NCI-H146 treated with DMSO at 0.1 percent for 48 hours (cell line): ENCODE data around the gene ARMH2.
"Not testable (repeated sequence)": the region's sequence is repeated elsewhere in the genome, so short reads cannot be mapped to it uniquely, and the experiment has no call there.

Experiments used
- DNase-seq: peaks from one replicate; lab custom pipeline; 2025; ENCODE audit not compliant: unreplicated experiment; lab: John Stamatoyannopoulos, UW

The ARMH2 gene

GRCh38 chr6:24765968-24766367 is 32.7 kb downstream of the ARMH2 start:
- not testable (repeated sequence) for DNase-seq

GRCh38 chr6:24764833-24765828 is 33.6 kb downstream of the ARMH2 start:
- not testable (repeated sequence) for DNase-seq

- DNase-seq = no peak
Observed at GRCh38 chr6:24763578-24763977, 35.1 kb downstream of the ARMH2 start.

- no peak for DNase-seq
Observed at GRCh38 chr6:24761851-24762250, 36.9 kb downstream of the ARMH2 start.

GRCh38 chr6:24761193-24761835 is 37.4 kb downstream of the ARMH2 start:
- peak; percentile 23 for DNase-seq

DNA sequence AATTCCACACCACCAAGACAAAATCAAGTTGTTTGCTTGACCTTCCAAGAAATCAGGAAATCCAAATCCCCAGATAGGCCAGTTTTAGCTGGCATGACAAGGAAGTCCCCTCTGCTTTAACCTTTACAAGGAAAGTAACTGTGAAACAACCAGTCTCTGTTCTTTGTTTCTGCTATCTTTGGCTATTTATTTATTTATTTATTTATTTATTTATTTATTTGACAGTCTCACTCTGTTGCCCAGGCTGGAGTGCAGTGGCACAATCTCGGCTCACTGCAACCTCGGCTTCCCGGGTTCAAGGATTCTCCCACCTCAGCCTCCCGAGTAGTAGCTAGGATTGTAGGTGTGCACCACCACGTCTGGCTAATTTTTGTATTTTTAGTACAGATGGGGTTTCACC is 38.5 kb downstream of the ARMH2 start:
- no peak for DNase-seq

GRCh38 chr6:24759718-24760117 is 39.0 kb downstream of the ARMH2 start:
- no peak for DNase-seq

GRCh38 chr6:24757611-24758010 is 41.1 kb downstream of the ARMH2 start:
- DNase-seq = no peak

DNA sequence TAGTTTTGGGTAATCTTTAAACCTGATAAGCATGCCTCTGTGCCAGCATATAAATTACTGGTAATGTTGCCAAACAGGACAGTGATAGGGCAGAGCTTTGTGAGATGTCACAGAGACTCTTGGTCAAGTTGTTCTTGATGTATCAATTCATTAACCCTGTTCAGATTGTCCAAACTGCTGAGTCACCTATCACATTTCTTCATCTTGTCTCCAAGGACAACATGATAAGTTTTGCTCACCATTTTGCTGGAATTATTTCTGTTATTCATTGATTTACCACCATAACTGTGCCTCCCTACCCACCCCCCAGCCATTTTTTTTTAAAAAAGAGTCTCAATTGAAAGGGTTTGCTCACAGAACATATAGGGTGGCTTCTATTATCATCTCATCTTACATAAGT is 43.4 kb downstream of the ARMH2 start:
- no peak for DNase-seq

DNA sequence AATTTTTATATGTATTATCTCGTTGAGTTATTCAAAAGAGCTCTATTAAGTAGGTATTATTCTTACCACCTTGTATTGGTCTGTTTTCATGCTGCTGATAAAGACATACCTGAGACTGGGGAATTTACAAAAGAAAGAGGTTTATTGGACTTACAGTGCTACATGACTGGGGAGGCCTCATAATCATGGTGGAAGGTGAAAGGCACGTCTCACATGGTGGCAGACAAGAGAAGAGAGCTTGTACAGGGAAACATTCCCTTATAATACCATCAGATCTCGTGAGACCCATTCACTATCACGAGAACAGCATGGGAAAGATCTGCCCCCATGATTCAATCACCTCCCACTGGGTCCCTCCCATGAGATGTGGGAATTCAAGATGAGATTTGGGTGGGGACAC is 44.3 kb downstream of the ARMH2 start:
- DNase-seq = not testable (repeated sequence)

DNA sequence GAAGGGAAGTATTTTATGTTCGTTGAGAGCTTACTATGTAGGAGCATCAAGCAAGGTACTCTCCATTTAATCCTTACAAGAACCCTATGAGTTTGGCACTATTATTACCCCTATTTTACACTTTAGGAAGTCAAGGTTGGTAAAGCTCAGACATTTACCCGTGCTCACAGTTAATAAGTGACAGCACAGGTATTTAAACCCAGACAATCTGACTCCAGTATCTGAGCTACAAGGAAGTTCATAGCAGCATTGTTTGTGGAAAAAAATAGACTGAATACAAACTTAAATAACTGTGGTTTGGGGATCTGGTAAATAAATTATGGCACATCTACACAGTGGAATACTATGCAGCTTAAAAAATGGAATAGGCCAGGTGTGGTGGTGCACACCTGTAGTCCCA is 45.2 kb downstream of the ARMH2 start:
- no peak for DNase-seq

DNA sequence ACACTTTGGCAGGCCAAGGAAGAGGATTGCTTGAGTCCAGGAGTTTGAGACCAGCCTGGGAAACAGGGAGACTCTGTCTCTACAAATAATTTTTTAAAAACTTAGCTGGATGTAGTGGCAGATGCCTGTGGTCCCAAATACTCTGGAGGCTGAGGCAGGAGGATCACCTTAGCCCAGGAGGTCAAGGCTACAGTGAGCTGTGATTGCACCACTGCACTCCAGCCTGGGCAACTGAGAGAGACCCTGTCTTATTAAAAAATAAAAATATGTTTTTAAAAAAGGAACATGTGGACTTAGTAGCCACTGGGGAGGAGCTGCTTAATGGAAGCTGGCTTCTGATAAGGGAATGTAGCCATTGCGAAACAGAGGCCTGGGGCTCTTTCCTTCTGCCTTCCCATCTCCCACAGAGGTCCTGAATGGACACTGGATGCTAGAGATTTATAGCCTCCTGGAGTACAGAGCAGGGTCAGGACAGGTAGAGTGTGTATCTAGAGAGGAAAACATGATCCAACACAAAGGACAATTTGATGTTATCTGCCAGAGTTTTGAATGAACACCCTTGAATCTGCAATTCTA is 45.7 kb downstream of the ARMH2 start:
- no peak for DNase-seq

- no peak for DNase-seq
Observed at GRCh38 chr6:24752503-24752902, 46.2 kb downstream of the ARMH2 start.

DNA sequence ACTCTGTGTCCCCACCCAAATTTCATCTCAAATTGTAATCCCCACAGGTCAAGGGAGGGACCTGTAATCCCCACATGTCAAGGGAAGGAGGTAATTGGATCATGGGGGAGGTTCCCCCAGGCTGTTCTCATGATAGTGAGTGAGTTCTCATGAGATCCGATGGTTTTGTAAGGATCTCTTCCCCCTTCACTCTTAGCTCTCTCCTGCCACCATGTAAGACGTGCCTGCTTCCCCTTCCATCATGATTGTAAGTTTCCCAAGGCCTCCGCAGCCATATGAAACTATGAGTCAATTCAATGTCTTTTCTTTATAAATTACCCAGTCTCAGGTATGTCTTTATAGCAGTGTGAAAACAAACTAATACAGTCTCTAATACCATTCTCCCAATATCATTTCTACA is 47.8 kb downstream of the ARMH2 start:
- DNase-seq = not testable (repeated sequence)

DNA sequence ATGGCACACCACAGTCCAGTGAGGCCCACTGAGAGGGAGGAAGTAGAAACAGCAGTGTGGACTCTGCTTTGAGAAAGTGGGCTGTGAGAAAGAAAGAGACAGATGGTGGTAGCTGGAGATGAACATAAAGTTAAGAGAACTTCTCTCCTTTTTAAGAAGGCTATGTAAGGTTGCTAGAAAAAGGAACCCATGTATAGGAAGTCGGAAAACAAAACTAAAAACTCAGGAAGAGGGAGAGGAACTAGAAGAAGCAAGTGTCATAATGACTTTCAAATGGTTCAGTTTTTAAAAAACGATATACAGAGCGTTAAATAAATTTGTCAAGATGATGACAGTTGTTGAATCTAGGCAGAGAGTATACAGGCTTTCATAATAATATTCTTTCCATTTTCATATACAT is 49.4 kb downstream of the ARMH2 start:
- no peak for DNase-seq
